Natural killer cell (primary cell): ENCODE data around the gene MYH7. TPM values are rescaled to one million over a fixed set of nuclear protein-coding genes. Genes with fewer than 3 reads are reported as not detected.

Experiments
- ATAC-seq, 3 donors: fragments of 150-1000 bp in 2 of 3; fragments of 200-7000 bp in 1 of 3; cut with Tn5 transposase; 1 replicate in 1 of 3; 2 replicates in 2 of 3; pipeline ENCODE4 v1.10.0; 2021; ENCODE audit warnings: mild to moderate bottlenecking in 2 of 3, moderate library complexity in 2 of 3
- DNase-seq, 2 donors: peaks; one replicate each; pipeline versions ENCODE4 v3.0.0 to v3.0.0-alpha.2; 2013 to 2021; ENCODE audit warnings: mixed read lengths in 1 of 2
- H3K27ac ChIP-seq: one replicate; pipeline ENCODE4 v1.5.1; 2013; ENCODE audit warnings: mild to moderate bottlenecking, low read length
- H3K27me3 ChIP-seq: one replicate; pipeline ENCODE4 v1.6.1; 2013; ENCODE audit warnings: low read length; ENCODE audit not compliant: control insufficient read depth, insufficient read depth
- H3K36me3 ChIP-seq: one replicate; pipeline ENCODE4 v1.6.1; 2013; ENCODE audit warnings: low read length; ENCODE audit not compliant: control insufficient read depth, insufficient read depth
- H3K4me1 ChIP-seq: one replicate; pipeline ENCODE4 v1.6.1; 2013; ENCODE audit warnings: low read length; ENCODE audit not compliant: control insufficient read depth, insufficient read depth
- H3K4me3 ChIP-seq: one replicate; pipeline ENCODE4 v1.5.1; 2013; ENCODE audit warnings: low read length
- H3K9me3 ChIP-seq: one replicate; pipeline ENCODE4 v1.6.1; 2013; ENCODE audit warnings: low read length; ENCODE audit not compliant: control insufficient read depth, insufficient read depth
- H3K27ac Mint-ChIP-seq, 2 donors: one replicate each; pipeline ENCODE4 v1.8.0; 2022; ENCODE audit warnings: mild to moderate bottlenecking in 2 of 2, mixed read lengths in 2 of 2, moderate library complexity in 1 of 2
- H3K27me3 Mint-ChIP-seq, 2 donors: one replicate each; pipeline ENCODE4 v1.8.0; 2022; ENCODE audit warnings: low read depth in 2 of 2, mixed read lengths in 2 of 2
- H3K36me3 Mint-ChIP-seq: one replicate; pipeline ENCODE4 v1.8.0; 2022; ENCODE audit warnings: mixed read lengths
- H3K4me1 Mint-ChIP-seq, 2 donors: one replicate each; pipeline ENCODE4 v1.8.0; 2022; ENCODE audit warnings: mixed read lengths in 2 of 2
- H3K4me3 Mint-ChIP-seq: one replicate; pipeline ENCODE4 v1.8.0; 2022; ENCODE audit warnings: mild to moderate bottlenecking, moderate library complexity, mixed read lengths
- H3K9me3 Mint-ChIP-seq, 2 donors: one replicate each; pipeline ENCODE4 v1.8.0; 2022; ENCODE audit warnings: mixed read lengths in 2 of 2
- CTCF ChIP-seq: fragments of 200-600 bp; IDR thresholded peaks from one replicate; pipeline ENCODE4 v1.8.0; 2022; ENCODE audit warnings: antibody characterized with exemption
- WGBS: methylation state at CpG from one replicate; pipeline ENCODE4 v1.1.7; 2013; ENCODE audit warnings: missing lambda C conversion rate; ENCODE audit not compliant: insufficient coverage; 5-methylcytosine and 5-hydroxymethylcytosine counted together
- intact Hi-C: fragments of 100-400 bp; cut with micrococcal nuclease; formaldehyde crosslinking; loops from one replicate; pipeline ENCODE4 v1.14.2; 2022
- total RNA-seq, 4 donors: library from RNA; stranded (reverse); fragments of 120-200 nt in 1 of 4; gene quantifications; one replicate each; pipeline versions ENCODE4 v1.2.3 to v1.2.4, GENCODE V29; 2013 to 2022

Gene MYH7
- total RNA-seq, 3 donors from 2014 or later (not counting 1 experiment from before 2014, with no cell fraction given) = not detected

- Mint-ChIP-seq H3K27me3 (no peaks in the 10 kb centered on the region), H3K4me1 (no peaks in the 10 kb centered on the region), H3K36me3 (no peaks in the 10 kb centered on the region), H3K27ac (no peak overlapping the region), H3K4me3 (no peak overlapping the region), H3K9me3 (no peaks in the 10 kb centered on the region)
- Histone ChIP-seq H3K4me1 (no peaks in the 10 kb centered on the region), H3K27me3 (no peaks in the 10 kb centered on the region), H3K36me3 (no peaks in the 10 kb centered on the region), H3K27ac (no peak overlapping the region), H3K4me3 (no peak overlapping the region), H3K9me3 (no peaks in the 10 kb centered on the region)
- no peak for DNase-seq
- intact Hi-C loops = no loop called here
- no peak for ATAC-seq
- WGBS = 85% methylated on average over 11 of the region's 11 CpGs
- TF ChIP-seq CTCF = no peak
These were observed 18.7 kb downstream of the MYH7 start for GRCh38 chr14:23416801-23417200.

GRCh38 chr14:23415821-23416778 is 19.4 kb downstream of the MYH7 start:
- Histone ChIP-seq H3K9me3 (no peaks in the 10 kb centered on the region), H3K27ac (no peak overlapping the region), H3K4me3 (no peak overlapping the region), H3K27me3 (no peaks in the 10 kb centered on the region), H3K4me1 (no peaks in the 10 kb centered on the region), H3K36me3 (no peaks in the 10 kb centered on the region)
- ATAC-seq (no peak), DNase-seq (no peak)
- H3K27me3 Mint-ChIP-seq = no peaks in the 10 kb centered on the region
- WGBS = 86% methylated on average over 21 of the region's 21 CpGs
- no peak for TF ChIP-seq CTCF
- intact Hi-C loops = no loop called here
- H3K27ac Mint-ChIP-seq = no peak overlapping the region
- H3K4me1 Mint-ChIP-seq = no peaks in the 10 kb centered on the region
- H3K9me3 Mint-ChIP-seq = no peaks in the 10 kb centered on the region
- H3K36me3 Mint-ChIP-seq = no peaks in the 10 kb centered on the region
- H3K4me3 Mint-ChIP-seq = no peak overlapping the region

GRCh38 chr14:23414906-23415820 is 20.3 kb downstream of the MYH7 start:
- WGBS = 92% methylated on average over 39 of the region's 39 CpGs
- no peaks in the 10 kb centered on the region for H3K4me1 ChIP-seq
- Mint-ChIP-seq H3K9me3 (no peaks in the 10 kb centered on the region), H3K27me3 (peaks cover 0 to 8% of the 10 kb centered on the region in 2 donors), H3K4me1 (no peaks in the 10 kb centered on the region), H3K36me3 (no peaks in the 10 kb centered on the region), H3K27ac (no peak overlapping the region), H3K4me3 (no peak overlapping the region)
- no peak for TF ChIP-seq CTCF
- intact Hi-C loops = no loop called here
- H3K4me3 ChIP-seq = no peak overlapping the region
- ATAC-seq = no peak
- no peak for DNase-seq
- no peaks in the 10 kb centered on the region for H3K27me3 ChIP-seq
- H3K36me3 ChIP-seq = no peaks in the 10 kb centered on the region
- no peaks in the 10 kb centered on the region for H3K9me3 ChIP-seq
- H3K27ac ChIP-seq = no peak overlapping the region
